Nephron (organoid): ENCODE data around the gene ANXA9.

ENCODE experiments used
- H3K27ac Mint-ChIP-seq, 3 experiments: 2 replicates each; pipeline ENCODE4 v1.8.0; 2020; ENCODE audit warnings: mixed read lengths in 3 of 3, mild to moderate bottlenecking in 2 of 3, moderate library complexity in 1 of 3
- H3K27me3 Mint-ChIP-seq: 2 replicates; pipeline ENCODE4 v1.8.0; 2021; ENCODE audit warnings: low read depth, mild to moderate bottlenecking, moderate library complexity, mixed read lengths
- H3K36me3 Mint-ChIP-seq: 2 replicates; pipeline ENCODE4 v1.8.0; 2020; ENCODE audit warnings: low read depth, mixed read lengths
- H3K4me1 Mint-ChIP-seq: 2 replicates; pipeline ENCODE4 v1.8.0; 2020; ENCODE audit warnings: mixed read lengths
- H3K4me3 Mint-ChIP-seq, 3 experiments: 2 replicates each; pipeline ENCODE4 v1.8.0; 2020; ENCODE audit warnings: mild to moderate bottlenecking in 3 of 3, mixed read lengths in 3 of 3, moderate library complexity in 2 of 3
- H3K9me3 Mint-ChIP-seq: 2 replicates; pipeline ENCODE4 v1.8.0; 2020; ENCODE audit warnings: mixed read lengths
- TF ChIP-seq, protein P1 (sequence below), 3 experiments: fragments of 200-600 bp; sonication (generic); IDR thresholded peaks; one replicate each; pipeline ENCODE4 v1.5.0; 2021; ENCODE audit warnings: antibody characterized with exemption in 3 of 3; ENCODE audit not compliant: unreplicated experiment in 3 of 3

ANXA9 gene

DNA sequence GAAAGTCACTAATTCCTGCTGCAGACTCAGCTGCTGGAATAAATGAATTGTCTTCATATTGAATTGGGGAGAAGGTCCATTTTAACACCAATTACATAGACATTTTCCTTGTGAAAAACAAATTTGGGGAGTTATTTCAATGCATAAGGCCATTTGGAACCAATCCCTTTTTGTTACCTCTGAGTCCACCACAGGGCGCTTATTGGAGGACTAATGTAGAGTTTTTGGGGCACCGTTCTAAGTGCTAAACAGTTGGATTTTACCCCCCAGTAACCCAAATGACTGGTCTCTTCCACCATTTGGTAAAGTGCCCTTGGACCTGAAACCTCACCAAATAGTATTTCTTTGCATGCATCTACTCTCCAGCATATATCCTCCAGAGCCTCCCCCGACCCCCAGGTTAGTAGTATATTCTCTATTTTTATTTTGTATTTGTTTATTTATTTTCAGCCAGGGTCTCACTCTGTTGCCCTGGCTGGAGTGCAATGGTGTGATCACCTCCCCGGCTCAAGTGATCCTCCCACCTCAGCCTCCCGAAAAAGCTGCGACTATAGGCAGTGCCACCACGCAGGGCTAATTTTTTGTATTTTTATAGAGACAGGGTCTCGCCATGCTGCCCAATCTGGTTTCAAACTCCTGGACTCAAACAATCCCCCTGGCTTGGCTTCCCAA is 27.7 kb downstream of the ANXA9 start:
- H3K9me3 Mint-ChIP-seq = no peaks in the 10 kb centered on the region
- H3K27ac Mint-ChIP-seq = peak overlapping the region; percentile 94 to 99 (median 98)
- peaks cover 62% of the 10 kb centered on the region for H3K4me1 Mint-ChIP-seq
- peaks cover 4% of the 10 kb centered on the region for H3K36me3 Mint-ChIP-seq
- TF ChIP-seq, protein P1, sequence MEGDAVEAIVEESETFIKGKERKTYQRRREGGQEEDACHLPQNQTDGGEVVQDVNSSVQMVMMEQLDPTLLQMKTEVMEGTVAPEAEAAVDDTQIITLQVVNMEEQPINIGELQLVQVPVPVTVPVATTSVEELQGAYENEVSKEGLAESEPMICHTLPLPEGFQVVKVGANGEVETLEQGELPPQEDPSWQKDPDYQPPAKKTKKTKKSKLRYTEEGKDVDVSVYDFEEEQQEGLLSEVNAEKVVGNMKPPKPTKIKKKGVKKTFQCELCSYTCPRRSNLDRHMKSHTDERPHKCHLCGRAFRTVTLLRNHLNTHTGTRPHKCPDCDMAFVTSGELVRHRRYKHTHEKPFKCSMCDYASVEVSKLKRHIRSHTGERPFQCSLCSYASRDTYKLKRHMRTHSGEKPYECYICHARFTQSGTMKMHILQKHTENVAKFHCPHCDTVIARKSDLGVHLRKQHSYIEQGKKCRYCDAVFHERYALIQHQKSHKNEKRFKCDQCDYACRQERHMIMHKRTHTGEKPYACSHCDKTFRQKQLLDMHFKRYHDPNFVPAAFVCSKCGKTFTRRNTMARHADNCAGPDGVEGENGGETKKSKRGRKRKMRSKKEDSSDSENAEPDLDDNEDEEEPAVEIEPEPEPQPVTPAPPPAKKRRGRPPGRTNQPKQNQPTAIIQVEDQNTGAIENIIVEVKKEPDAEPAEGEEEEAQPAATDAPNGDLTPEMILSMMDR (IDR thresholded peaks at IDR 0.05; ENCODE audit: unreplicated experiment in 3 of 3) = no peak
- H3K27me3 Mint-ChIP-seq = no peaks in the 10 kb centered on the region
- H3K4me3 Mint-ChIP-seq = peak overlapping the region; percentile 93 to 96 (median 96)

DNA sequence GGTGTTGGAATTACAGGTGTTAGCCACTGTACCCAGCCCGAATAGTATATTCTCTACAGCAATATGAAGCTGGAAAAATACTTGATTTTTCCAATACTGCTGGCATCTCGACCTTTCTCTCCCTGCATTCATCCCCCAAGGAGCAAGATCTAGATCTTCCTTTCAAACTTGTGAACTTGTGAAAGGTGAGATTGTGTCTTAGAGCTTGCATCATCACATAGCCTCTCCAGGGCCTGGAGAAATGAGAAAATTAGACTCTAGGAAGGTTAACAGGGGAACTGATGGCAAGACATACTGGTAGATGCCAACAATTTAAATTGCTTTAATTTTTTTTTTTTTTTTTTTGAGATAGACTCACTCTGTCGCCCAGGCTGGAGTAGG is 28.2 kb downstream of the ANXA9 start:
- TF ChIP-seq, protein P1 (IDR thresholded peaks at IDR 0.05; ENCODE audit: unreplicated experiment in 3 of 3) = no peak
- peak overlapping the region in 1 of 3 experiments; percentile 94 for H3K27ac Mint-ChIP-seq

DNA sequence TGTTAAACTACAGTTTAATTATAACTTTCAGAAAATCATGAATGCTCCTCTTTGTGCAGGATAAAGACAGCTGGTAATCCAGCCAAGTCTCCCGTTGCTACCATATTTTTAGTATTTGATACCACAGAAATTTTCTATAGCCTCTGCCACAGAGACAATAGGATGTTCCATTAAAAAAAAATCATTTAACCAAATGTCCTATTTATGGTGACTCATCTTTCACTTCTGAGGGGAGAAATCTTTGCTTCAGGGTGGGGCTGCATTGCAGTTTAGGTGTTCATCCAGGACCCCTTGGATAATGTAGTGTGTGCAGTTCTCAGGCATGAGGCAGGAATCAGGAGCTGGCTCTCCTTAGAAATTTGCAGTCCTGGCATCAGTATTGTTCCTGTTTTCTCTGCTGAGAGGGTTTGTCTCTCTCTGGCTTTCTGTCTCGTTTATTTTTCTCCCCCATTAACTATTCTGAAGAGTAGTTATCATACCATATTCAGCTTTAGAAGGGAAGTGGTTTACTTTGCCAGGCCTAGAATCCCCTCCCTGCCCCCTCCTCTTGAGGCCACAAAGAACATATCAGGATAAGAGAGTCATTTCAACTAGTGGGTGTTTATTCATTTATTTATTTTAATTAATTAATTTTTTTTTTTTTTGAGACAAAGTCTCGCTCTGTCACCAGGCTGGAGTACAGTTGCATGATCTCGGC is 29.2 kb downstream of the ANXA9 start:
- Mint-ChIP-seq H3K4me1 (peaks cover 52% of the 10 kb centered on the region), H3K9me3 (no peaks in the 10 kb centered on the region), H3K36me3 (peaks cover 4% of the 10 kb centered on the region), H3K4me3 (peak overlapping the region; percentile 11 to 68 (median 58)), H3K27me3 (no peaks in the 10 kb centered on the region), H3K27ac (peak overlapping the region; percentile 55 to 92 (median 75))
- TF ChIP-seq, protein P1 (IDR thresholded peaks at IDR 0.05; ENCODE audit: unreplicated experiment in 3 of 3) = no peak

More for the DNA sequence above, 28.2 kb downstream of the ANXA9 start:
- Mint-ChIP-seq H3K9me3 (no peaks in the 10 kb centered on the region), H3K4me3 (peak overlapping the region; percentile 38 to 96 (median 93)), H3K36me3 (peaks cover 4% of the 10 kb centered on the region), H3K27me3 (no peaks in the 10 kb centered on the region), H3K4me1 (peaks cover 61% of the 10 kb centered on the region)

DNA sequence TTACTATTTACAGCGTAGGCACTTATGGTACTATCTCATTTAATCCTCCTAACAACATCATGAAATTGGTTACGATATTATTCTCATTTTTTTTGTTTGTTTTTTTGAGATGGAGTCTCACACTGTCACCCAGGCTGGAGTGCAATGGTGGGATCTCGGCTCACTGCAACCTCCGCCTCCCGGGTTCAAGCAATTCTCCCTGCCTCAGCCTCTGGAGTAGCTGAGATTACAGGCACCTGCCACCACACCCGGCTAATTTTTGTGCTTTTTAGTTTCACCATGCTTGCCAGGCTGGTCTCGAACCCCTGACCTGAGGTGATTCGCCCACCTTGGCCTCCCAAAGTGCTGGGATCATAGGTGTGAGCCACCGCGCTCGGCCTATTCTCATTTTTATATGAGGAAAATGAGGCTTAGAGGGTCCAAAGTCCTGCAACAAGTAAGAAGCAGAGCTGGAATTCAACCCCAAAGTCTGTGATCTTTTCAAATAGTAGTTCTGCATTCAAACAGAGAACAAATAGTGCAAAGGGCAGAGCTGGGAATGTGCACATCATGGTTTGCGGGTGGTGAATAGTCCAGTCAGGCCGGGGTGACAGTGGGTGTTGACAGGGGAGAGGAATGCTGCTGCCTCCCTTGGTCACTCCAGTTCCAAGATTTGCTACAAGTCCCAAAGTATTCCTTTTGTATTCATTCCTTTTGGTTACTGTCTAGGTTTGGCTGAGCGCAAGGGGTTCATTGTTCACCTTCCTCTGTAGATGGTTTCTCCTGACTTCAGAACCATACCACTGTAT is 30.8 kb downstream of the ANXA9 start:
- Mint-ChIP-seq H3K9me3 (no peaks in the 10 kb centered on the region), H3K27me3 (no peaks in the 10 kb centered on the region), H3K36me3 (peaks cover 5% of the 10 kb centered on the region), H3K27ac (peak overlapping the region; percentile 86 to 95 (median 92)), H3K4me1 (peaks cover 37% of the 10 kb centered on the region), H3K4me3 (peak overlapping the region; percentile 9 to 61 (median 24))
- TF ChIP-seq, protein P1 (IDR thresholded peaks at IDR 0.05; ENCODE audit: unreplicated experiment in 3 of 3) = no peak

DNA sequence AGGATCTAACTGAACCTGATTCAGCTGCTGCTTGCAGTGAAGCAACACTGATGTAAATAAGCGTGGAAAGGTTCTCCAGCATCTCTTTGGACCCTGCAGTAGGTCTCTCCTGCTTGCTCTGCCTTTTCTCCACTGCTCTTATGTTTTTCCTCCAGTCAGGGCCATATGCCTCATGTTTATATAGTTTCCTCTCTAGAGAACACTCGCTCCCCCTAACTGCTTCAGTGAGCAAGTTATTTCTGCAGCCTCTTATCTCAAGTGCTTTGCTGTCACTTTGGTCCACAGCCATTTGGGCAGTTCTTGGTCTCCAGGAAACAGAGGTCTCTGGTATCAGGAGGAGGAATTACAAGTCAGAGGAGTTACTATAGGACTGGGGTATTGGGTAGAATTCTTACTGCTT is 31.4 kb downstream of the ANXA9 start:
- TF ChIP-seq, protein P1 (IDR thresholded peaks at IDR 0.05; ENCODE audit: unreplicated experiment in 3 of 3) = peak in 1 of 3 experiments; percentile 15
- Mint-ChIP-seq H3K4me1 (peaks cover 35% of the 10 kb centered on the region), H3K27ac (peak overlapping the region; percentile 86 to 95 (median 92)), H3K9me3 (no peaks in the 10 kb centered on the region), H3K27me3 (no peaks in the 10 kb centered on the region), H3K36me3 (peaks cover 12% of the 10 kb centered on the region), H3K4me3 (peak overlapping the region; percentile 9 to 61 (median 24))
